GM12874 (cell line): ENCODE measurements around the gene DIAPH2.

Experiments used
- TF ChIP-seq, protein P1 (sequence below): IDR thresholded peaks from 2 replicates; pipeline ENCODE4 v1.5.1; 2011; ENCODE audit warnings: low read depth, mild to moderate bottlenecking, control low read depth, low read length, moderate library complexity; ENCODE audit not compliant: insufficient read depth

Gene DIAPH2

DNA sequence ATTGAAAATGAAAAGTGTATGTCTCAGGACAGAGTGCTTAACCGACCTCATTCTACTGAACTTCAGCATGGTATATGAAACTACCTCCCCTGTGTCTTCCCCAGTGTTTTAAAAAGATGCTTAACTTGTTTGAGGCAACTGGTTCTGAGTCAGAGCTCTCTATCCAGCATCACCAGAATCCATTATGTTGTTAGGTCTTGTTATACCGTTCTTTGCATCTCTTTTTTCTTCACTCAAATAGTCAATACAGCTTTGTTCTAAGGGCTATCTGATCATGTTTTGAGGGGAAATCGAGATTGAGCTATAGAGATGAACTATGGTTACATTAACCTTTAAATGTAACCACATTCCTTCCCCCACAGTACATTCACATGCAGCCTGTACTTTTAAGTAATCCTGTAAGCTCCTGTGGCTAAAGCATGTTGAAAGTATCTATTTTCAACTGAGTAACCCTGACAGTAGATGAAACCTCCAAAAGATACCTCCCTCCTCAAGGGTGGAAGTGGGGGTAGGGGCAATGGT, 713.4 kb downstream of the DIAPH2 start:
- TF ChIP-seq, protein P1, sequence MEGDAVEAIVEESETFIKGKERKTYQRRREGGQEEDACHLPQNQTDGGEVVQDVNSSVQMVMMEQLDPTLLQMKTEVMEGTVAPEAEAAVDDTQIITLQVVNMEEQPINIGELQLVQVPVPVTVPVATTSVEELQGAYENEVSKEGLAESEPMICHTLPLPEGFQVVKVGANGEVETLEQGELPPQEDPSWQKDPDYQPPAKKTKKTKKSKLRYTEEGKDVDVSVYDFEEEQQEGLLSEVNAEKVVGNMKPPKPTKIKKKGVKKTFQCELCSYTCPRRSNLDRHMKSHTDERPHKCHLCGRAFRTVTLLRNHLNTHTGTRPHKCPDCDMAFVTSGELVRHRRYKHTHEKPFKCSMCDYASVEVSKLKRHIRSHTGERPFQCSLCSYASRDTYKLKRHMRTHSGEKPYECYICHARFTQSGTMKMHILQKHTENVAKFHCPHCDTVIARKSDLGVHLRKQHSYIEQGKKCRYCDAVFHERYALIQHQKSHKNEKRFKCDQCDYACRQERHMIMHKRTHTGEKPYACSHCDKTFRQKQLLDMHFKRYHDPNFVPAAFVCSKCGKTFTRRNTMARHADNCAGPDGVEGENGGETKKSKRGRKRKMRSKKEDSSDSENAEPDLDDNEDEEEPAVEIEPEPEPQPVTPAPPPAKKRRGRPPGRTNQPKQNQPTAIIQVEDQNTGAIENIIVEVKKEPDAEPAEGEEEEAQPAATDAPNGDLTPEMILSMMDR: no peak

DNA sequence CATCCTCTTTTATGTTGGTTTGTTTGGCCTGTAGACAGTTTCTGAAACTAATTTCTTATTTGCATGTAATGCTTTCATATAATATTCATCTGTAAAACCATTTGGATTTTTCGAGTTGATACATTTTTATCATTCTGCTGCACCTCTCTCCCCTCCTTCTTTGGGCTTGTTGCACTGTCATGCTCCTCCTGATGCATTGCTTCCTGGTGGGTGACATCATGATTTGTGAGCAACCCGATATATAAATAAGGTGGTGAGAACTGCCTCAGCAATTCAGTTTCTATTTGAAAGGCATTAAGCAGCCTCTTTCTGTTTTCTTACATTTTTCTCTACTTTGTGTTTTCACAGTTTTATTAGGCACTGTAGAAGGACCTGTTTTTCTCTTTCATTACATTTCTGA, 714.8 kb downstream of the DIAPH2 start:
- TF ChIP-seq, protein P1: no peak

DNA sequence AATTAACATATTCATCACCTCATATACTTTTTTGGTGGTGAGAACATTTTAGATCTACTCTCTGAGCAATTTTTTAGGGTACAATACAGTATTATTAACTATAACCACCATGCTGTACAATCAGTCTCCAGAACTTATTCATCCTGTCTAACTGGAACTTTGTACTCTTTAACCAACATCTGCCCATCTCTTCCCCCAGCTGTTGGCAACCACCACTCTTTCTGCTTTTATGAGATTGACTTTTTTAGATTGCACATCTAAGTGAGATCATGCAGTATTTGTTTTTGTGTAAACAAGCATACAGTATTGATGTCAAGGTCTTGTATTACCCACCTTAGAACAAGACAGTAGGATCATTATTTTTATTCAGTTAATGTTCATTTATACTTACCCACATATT, 715.9 kb downstream of the DIAPH2 start:
- TF ChIP-seq, protein P1: no peak

DNA sequence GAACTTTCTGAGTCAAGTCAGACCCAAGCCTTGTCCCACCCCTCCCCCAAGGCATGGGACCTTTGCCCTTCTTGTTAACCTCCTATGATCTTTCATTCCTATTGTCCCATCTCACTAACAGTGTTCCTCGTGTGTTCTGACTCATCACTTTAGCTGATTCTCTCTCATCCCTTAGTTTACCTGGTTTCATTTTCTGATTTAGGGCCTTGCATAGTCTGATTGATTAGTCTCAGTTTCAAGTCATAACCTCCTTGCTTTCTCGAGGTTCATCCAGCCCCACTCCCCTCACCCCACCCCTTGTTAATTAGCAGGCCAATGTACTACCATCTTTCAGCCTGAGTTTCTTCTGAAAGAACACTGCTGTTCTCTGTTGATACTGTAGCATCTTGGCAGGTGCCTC, 716.5 kb downstream of the DIAPH2 start:
- TF ChIP-seq, protein P1: no peak

DNA sequence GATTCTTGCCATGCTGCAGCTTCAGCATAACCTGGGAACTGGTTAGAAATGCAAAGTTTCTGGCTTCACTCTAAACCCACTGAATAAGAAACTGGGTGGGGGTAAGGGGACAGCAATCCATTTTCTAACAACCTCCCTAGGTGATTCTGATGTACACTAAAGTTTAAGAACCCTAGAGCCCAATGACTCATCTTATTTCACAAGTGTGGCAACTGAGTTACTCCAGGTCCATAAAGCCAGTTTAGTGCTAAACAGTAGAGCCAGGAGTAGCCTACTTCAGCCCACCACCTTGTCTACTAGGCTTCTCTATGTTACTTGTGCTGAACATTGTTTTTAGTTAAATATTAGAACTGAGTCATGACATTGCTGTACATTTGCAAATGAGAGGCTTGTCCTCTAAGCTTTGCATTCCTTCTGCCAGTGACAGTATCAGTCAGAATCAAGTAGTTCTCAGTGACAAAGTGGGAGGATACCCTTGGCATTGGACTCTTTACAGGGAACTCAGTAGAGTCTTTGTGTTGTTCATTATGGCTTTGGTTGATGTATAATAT, 717.0 kb downstream of the DIAPH2 start:
- TF ChIP-seq, protein P1: no peak

DNA sequence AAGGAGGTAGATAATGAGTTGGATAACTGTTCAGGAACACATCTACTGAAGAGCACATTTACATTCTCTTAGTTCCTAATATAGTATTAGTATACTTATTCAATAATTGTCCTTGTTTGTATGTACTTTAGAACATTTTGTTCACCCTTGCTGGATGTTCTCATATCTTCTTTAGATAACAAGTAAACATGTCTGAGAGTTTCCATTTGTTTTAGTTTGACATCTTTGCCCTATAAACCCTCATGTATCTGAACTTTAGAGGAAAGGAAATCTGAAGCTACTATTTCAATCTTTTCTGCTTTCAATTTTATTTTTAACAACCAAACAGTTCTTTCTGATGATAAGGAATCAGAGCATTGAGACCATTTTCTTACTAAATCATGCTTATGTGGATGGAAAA, 717.7 kb downstream of the DIAPH2 start:
- TF ChIP-seq, protein P1: no peak

DNA sequence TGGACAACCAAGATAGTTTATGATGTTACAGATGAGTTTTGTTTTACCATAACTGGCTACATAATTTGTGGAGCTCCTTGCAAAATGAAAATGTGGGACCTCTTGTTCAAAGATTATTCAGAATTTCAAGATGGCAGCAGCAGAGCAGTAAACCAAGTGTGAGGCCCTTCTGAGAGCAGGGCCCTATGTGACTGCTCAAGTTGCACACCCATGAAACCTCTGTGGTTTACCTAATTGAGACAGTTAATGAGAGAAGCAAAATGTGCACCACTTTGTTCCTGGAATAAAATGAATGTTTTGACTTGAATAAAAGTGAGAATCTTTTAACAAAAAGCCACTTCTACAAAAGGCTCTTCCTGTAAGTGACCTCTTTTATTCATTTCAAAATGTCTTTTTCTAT, 718.3 kb downstream of the DIAPH2 start:
- TF ChIP-seq, protein P1: no peak
